Central memory CD4-positive, alpha-beta T cell (primary cell): ENCODE measurements around the gene WNK2.

Source experiments
- DNase-seq: peaks from one replicate; pipeline ENCODE4 v3.0.0; 2022

The WNK2 gene

GRCh38 chr9:93219692-93220091 lies 35.8 kb downstream of the WNK2 start:
- DNase-seq = no peak

GRCh38 chr9:93220627-93221026 lies 36.7 kb downstream of the WNK2 start:
- no peak for DNase-seq

GRCh38 chr9:93221044-93221443 lies 37.1 kb downstream of the WNK2 start:
- DNase-seq = no peak

- DNase-seq = no peak
Measured at GRCh38 chr9:93222890-93223259, 38.9 kb downstream of the WNK2 start.

GRCh38 chr9:93223260-93224180 lies 39.6 kb downstream of the WNK2 start:
- no peak for DNase-seq

GRCh38 chr9:93224591-93224990 lies 40.7 kb downstream of the WNK2 start:
- no peak for DNase-seq

- no peak for DNase-seq
Measured at GRCh38 chr9:93225417-93225816, 41.5 kb downstream of the WNK2 start.

- no peak for DNase-seq
Measured at GRCh38 chr9:93225892-93226291, 42.0 kb downstream of the WNK2 start.

- no peak for DNase-seq
Measured at GRCh38 chr9:93226819-93227218, 42.9 kb downstream of the WNK2 start.

GRCh38 chr9:93228030-93228429 lies 44.1 kb downstream of the WNK2 start:
- DNase-seq = no peak

- no peak for DNase-seq
Measured at GRCh38 chr9:93228453-93228852, 44.5 kb downstream of the WNK2 start.

GRCh38 chr9:93229636-93230035 lies 45.7 kb downstream of the WNK2 start:
- no peak for DNase-seq

- no peak for DNase-seq
Measured at GRCh38 chr9:93230185-93230584, 46.2 kb downstream of the WNK2 start.

GRCh38 chr9:93230601-93231000 lies 46.7 kb downstream of the WNK2 start:
- DNase-seq = no peak

- DNase-seq = no peak
Measured at GRCh38 chr9:93231121-93231694, 47.3 kb downstream of the WNK2 start.

- DNase-seq = no peak
Measured at GRCh38 chr9:93231716-93232115, 47.8 kb downstream of the WNK2 start.

- DNase-seq = no peak
Measured at GRCh38 chr9:93232388-93232960, 48.5 kb downstream of the WNK2 start.

- DNase-seq = no peak
Measured at GRCh38 chr9:93233033-93233432, 49.1 kb downstream of the WNK2 start.

GRCh38 chr9:93234600-93234999 lies 50.7 kb downstream of the WNK2 start:
- no peak for DNase-seq

GRCh38 chr9:93235300-93235960 lies 51.5 kb downstream of the WNK2 start:
- no peak for DNase-seq

- DNase-seq = no peak
Measured at GRCh38 chr9:93236541-93237206, 52.7 kb downstream of the WNK2 start.

GRCh38 chr9:93237540-93237939 lies 53.6 kb downstream of the WNK2 start:
- DNase-seq = no peak
